ENCODE results near the gene PNRC2. TPM values are rescaled to one million over a fixed set of nuclear protein-coding genes. Genes with fewer than 3 reads are reported as not detected.

The PNRC2 gene
- total RNA-seq, 1 experiment from 2014 or later = 67.7 TPM

- Histone ChIP-seq H3K9me2 (ENCODE audit: insufficient read depth) (no peaks in the 10 kb centered on the region), H3K79me2 (ENCODE audit: low read depth) (peaks cover 4% of the 10 kb centered on the region; the same call in 1 of the 2 replicates), H3K36me3 (ENCODE audit: low read depth) (peaks cover 21% of the 10 kb centered on the region; the same call in 1 of the 2 replicates), H3K27ac (no peak overlapping the region), H3K4me3 (no peak overlapping the region), H3K4me1 (replicated peaks; ENCODE audit: insufficient read depth) (no peaks in the 10 kb centered on the region), H2AFZ (no peak overlapping the region), H3F3A (ENCODE audit: insufficient read depth, low read depth) (peaks cover 41% of the 10 kb centered on the region), H3K9me3 (ENCODE audit: insufficient read depth, low read depth) (no peaks in the 10 kb centered on the region), H3K4me2 (no peak overlapping the region), H4K20me1 (ENCODE audit: insufficient read depth) (no peaks in the 10 kb centered on the region), H3K27me3 (ENCODE audit: insufficient read depth, low read depth) (no peaks in the 10 kb centered on the region)
- TF ChIP-seq, protein P1, sequence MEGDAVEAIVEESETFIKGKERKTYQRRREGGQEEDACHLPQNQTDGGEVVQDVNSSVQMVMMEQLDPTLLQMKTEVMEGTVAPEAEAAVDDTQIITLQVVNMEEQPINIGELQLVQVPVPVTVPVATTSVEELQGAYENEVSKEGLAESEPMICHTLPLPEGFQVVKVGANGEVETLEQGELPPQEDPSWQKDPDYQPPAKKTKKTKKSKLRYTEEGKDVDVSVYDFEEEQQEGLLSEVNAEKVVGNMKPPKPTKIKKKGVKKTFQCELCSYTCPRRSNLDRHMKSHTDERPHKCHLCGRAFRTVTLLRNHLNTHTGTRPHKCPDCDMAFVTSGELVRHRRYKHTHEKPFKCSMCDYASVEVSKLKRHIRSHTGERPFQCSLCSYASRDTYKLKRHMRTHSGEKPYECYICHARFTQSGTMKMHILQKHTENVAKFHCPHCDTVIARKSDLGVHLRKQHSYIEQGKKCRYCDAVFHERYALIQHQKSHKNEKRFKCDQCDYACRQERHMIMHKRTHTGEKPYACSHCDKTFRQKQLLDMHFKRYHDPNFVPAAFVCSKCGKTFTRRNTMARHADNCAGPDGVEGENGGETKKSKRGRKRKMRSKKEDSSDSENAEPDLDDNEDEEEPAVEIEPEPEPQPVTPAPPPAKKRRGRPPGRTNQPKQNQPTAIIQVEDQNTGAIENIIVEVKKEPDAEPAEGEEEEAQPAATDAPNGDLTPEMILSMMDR (conservative IDR thresholded peaks at IDR 0.05) = no peak
- no peak for TF ChIP-seq EZH2 (IDR thresholded peaks at IDR 0.05; ENCODE audit: low read depth)
- DNase-seq = no peak
- CTCF ChIA-PET = interaction anchor here (0.6 kb wide), 1 partner anchor 471 kb away, joined by 10 read pairs; no protein-coding TSS in a partner anchor
- BruUV-seq (replicated peaks) = no TSS peak
- POLR2A ChIA-PET (ENCODE audit: unreplicated experiment) = interaction anchor here (0.5 to 0.6 kb wide), 2 partner anchors 8 to 435 kb away, joined by 3 to 4 read pairs; partner anchors contain the start of gene PNRC2
- intact Hi-C loops (cut with micrococcal nuclease; ENCODE audit: unreplicated experiment) = no loop called here
Observed at GRCh38 chr1:23967871-23968270, 8.2 kb downstream of the PNRC2 start.

DNA sequence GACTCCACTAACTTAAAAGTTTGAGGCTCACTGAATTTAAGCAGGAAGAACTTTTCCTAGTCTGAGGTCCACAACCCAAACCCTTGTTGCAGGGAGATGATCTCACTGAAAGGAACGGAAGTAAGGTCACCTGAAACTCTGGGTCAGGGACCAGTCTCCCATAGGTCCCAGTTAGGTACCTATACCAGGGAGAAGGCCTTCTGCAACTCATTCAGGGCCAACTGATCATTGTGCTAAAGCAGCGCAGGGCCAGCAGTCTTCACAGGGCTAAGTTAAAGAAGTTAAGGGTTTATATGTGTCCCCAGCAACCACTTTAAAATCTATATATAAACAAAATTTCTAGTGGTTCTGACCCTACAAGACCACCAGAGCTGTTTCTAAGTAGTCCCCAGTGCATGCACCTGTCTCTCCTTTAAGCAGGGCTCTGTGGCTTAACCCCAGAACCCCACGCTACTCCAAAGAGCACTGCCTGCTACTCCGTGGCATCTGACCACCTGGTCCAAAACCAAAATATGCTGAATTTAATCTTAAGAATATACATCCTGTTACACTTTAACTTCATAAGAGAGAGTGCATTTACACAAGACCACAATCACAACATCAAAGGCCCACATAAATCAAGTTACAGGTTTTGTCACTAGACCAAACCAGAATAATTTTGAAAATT lies 17.7 kb downstream of the PNRC2 start:
- Histone ChIP-seq H3K36me3 (ENCODE audit: low read depth) (peaks cover 8% of the 10 kb centered on the region), H3K9me2 (ENCODE audit: insufficient read depth) (no peaks in the 10 kb centered on the region), H3K27me3 (ENCODE audit: insufficient read depth, low read depth) (no peaks in the 10 kb centered on the region), H3K4me1 (replicated peaks; ENCODE audit: insufficient read depth) (peaks cover 38% of the 10 kb centered on the region), H4K20me1 (ENCODE audit: insufficient read depth) (peaks cover 44% of the 10 kb centered on the region), H3K4me2 (peak overlapping the region; percentile 97), H3K79me2 (ENCODE audit: low read depth) (peaks cover 76% of the 10 kb centered on the region), H3F3A (ENCODE audit: insufficient read depth, low read depth) (peaks cover 21% of the 10 kb centered on the region), H3K9me3 (ENCODE audit: insufficient read depth, low read depth) (no peaks in the 10 kb centered on the region), H3K27ac (no peak overlapping the region), H2AFZ (no peak overlapping the region), H3K4me3 (peak overlapping the region; percentile 94)
- intact Hi-C loops (cut with micrococcal nuclease; ENCODE audit: unreplicated experiment) = no loop called here
- no TSS peak for BruUV-seq (replicated peaks)
- ChIA-PET POLR2A (ENCODE audit: unreplicated experiment) (no interaction called here), CTCF (interaction anchor here (0.7 kb wide), 1 partner anchor 42 kb away, joined by 3 read pairs; no protein-coding TSS in a partner anchor)
- no peak for DNase-seq
- TF ChIP-seq EZH2 (IDR thresholded peaks at IDR 0.05; ENCODE audit: low read depth) = no peak
- TF ChIP-seq, protein P1 (conservative IDR thresholded peaks at IDR 0.05) = no peak

GRCh38 chr1:23977854-23978191 lies 18.2 kb downstream of the PNRC2 start:
- no TSS peak for BruUV-seq (replicated peaks)
- TF ChIP-seq, protein P1 (conservative IDR thresholded peaks at IDR 0.05) = no peak
- TF ChIP-seq EZH2 (IDR thresholded peaks at IDR 0.05; ENCODE audit: low read depth) = no peak
- intact Hi-C loops (cut with micrococcal nuclease; ENCODE audit: unreplicated experiment) = no loop called here
- no peaks in the 10 kb centered on the region for H3K9me2 ChIP-seq (ENCODE audit: insufficient read depth)
- peak overlapping the region; percentile 94 for H3K4me3 ChIP-seq
- CTCF ChIA-PET = no interaction called here
- peaks cover 73% of the 10 kb centered on the region for H3K79me2 ChIP-seq (ENCODE audit: low read depth)
- no peak overlapping the region; the same call in 1 of the 2 replicates for H3K27ac ChIP-seq
- H3K27me3 ChIP-seq (ENCODE audit: insufficient read depth, low read depth) = no peaks in the 10 kb centered on the region
- POLR2A ChIA-PET (ENCODE audit: unreplicated experiment) = no interaction called here
- no peak for DNase-seq
- H3K36me3 ChIP-seq (ENCODE audit: low read depth) = peaks cover 8% of the 10 kb centered on the region
- peaks cover 44% of the 10 kb centered on the region for H4K20me1 ChIP-seq (ENCODE audit: insufficient read depth)
- peak overlapping the region; percentile 97 for H3K4me2 ChIP-seq
- H2AFZ ChIP-seq = no peak overlapping the region
- H3K4me1 ChIP-seq (replicated peaks; ENCODE audit: insufficient read depth) = peaks cover 38% of the 10 kb centered on the region
- H3F3A ChIP-seq (ENCODE audit: insufficient read depth, low read depth) = peaks cover 18% of the 10 kb centered on the region
- no peaks in the 10 kb centered on the region for H3K9me3 ChIP-seq (ENCODE audit: insufficient read depth, low read depth)

Data from PC-9 (cell line).